Activated T-cell treated with anti-CD3 and anti-CD28 coated beads, Interleukin-2, amount 50 U/mL, for 72 hours (primary cell): ENCODE results near the gene ING1. TPM values are rescaled to one million over a fixed set of nuclear protein-coding genes. Genes with fewer than 3 reads are reported as not detected.
"Not testable (repeated sequence)": the region's sequence is repeated elsewhere in the genome, so short reads cannot be mapped to it uniquely, and the experiment has no call there.

Experiments
- ATAC-seq, 2 donors: fragments of 150-1000 bp; cut with Tn5 transposase; replicated peaks in 1 of 2; 2 replicates each; pipeline ENCODE4 v1.10.0; 2021; ENCODE audit warnings: moderate library complexity in 2 of 2, mild to moderate bottlenecking in 1 of 2
- DNase-seq, 2 donors: peaks; one replicate each; pipeline ENCODE4 v3.0.0; 2021 to 2022; ENCODE audit warnings: mixed read lengths in 1 of 2
- H3K27ac Mint-ChIP-seq: one replicate; pipeline ENCODE4 v1.8.0; 2022; ENCODE audit warnings: mild to moderate bottlenecking, moderate library complexity, mixed read lengths
- H3K27me3 Mint-ChIP-seq: one replicate; pipeline ENCODE4 v1.8.0; 2022; ENCODE audit warnings: low read depth, mixed read lengths
- H3K36me3 Mint-ChIP-seq, 2 donors: one replicate each; pipeline ENCODE4 v1.8.0; 2022; ENCODE audit warnings: mixed read lengths in 2 of 2, mild to moderate bottlenecking in 1 of 2; ENCODE audit not compliant: insufficient read depth in 2 of 2
- H3K4me1 Mint-ChIP-seq: one replicate; pipeline ENCODE4 v1.8.0; 2022; ENCODE audit warnings: low read depth, mixed read lengths
- H3K4me3 Mint-ChIP-seq, 2 donors: one replicate each; pipeline ENCODE4 v1.8.0; 2022; ENCODE audit warnings: mild to moderate bottlenecking in 2 of 2, mixed read lengths in 2 of 2, moderate library complexity in 2 of 2
- H3K9me3 Mint-ChIP-seq, 2 donors: one replicate each; pipeline ENCODE4 v1.8.0; 2022; ENCODE audit warnings: mixed read lengths in 2 of 2
- total RNA-seq, 2 donors: library from RNA; stranded (reverse); gene quantifications; one replicate each; pipeline ENCODE4 v1.2.3, GENCODE V29; 2022

ING1 gene
- total RNA-seq, 2 donors from 2014 or later: 19.9 to 24.2 TPM

GRCh38 chr13:110699148-110700145 is 14.1 kb upstream of the ING1 start:
- Mint-ChIP-seq H3K36me3 (peaks cover 7 to 26% of the 10 kb centered on the region in 2 donors), H3K27ac (no peak overlapping the region), H3K9me3 (no peaks in the 10 kb centered on the region), H3K4me3 (no peak overlapping the region), H3K27me3 (no peaks in the 10 kb centered on the region), H3K4me1 (peaks cover 42% of the 10 kb centered on the region)
- ATAC-seq (no peak), DNase-seq (no peak)

DNA sequence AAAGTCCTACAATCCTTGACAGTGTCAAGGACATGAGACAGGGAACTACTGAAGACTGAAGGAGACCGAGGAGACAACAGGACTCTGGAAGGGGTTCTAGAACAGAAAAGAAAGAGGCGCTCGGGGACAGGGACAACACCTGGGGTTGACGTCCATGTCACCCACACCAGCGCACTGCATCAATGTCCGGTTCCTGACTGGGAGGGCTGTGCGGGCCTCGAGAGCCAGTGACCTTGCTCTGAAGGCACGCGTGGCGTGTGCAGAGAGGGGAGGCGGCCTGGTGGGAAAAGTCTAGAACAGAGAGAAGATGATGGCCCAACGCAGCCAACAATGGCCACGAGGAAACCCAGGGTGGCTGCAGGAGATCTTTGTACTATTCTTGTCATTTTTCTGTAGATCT is 13.3 kb upstream of the ING1 start:
- Mint-ChIP-seq H3K9me3 (no peaks in the 10 kb centered on the region), H3K4me3 (no peak overlapping the region), H3K27ac (no peak overlapping the region), H3K36me3 (peaks cover 7 to 26% of the 10 kb centered on the region in 2 donors), H3K27me3 (no peaks in the 10 kb centered on the region), H3K4me1 (peaks cover 45% of the 10 kb centered on the region)
- ATAC-seq (no peak), DNase-seq (no peak)

- peaks cover 7 to 26% of the 10 kb centered on the region in 2 donors for H3K36me3 Mint-ChIP-seq
- no peak overlapping the region for H3K4me3 Mint-ChIP-seq
- DNase-seq: no peak
- no peaks in the 10 kb centered on the region for H3K27me3 Mint-ChIP-seq
- H3K9me3 Mint-ChIP-seq: no peaks in the 10 kb centered on the region
- no peak overlapping the region for H3K27ac Mint-ChIP-seq
- no peak for ATAC-seq
- peaks cover 46% of the 10 kb centered on the region for H3K4me1 Mint-ChIP-seq
Observed at GRCh38 chr13:110700641-110701040, 12.9 kb upstream of the ING1 start.

- DNase-seq, H3K4me3 Mint-ChIP-seq, ATAC-seq, H3K9me3 Mint-ChIP-seq, H3K27ac Mint-ChIP-seq, H3K27me3 Mint-ChIP-seq: not testable (repeated sequence)
- Mint-ChIP-seq H3K36me3 (peaks cover 7 to 23% of the 10 kb centered on the region in 2 donors), H3K4me1 (peaks cover 46% of the 10 kb centered on the region)
Observed at GRCh38 chr13:110701061-110701460, 12.4 kb upstream of the ING1 start.

- H3K36me3 Mint-ChIP-seq: peaks cover 7 to 23% of the 10 kb centered on the region in 2 donors
- H3K27me3 Mint-ChIP-seq: no peaks in the 10 kb centered on the region
- DNase-seq: no peak
- peak overlapping the region; percentile 52 for H3K27ac Mint-ChIP-seq
- peaks cover 56% of the 10 kb centered on the region for H3K4me1 Mint-ChIP-seq
- no peak for ATAC-seq
- no peaks in the 10 kb centered on the region for H3K9me3 Mint-ChIP-seq
- H3K4me3 Mint-ChIP-seq: no peak overlapping the region
Observed at GRCh38 chr13:110702089-110702488, 11.4 kb upstream of the ING1 start.

GRCh38 chr13:110702591-110703526 is 10.6 kb upstream of the ING1 start:
- Mint-ChIP-seq H3K9me3 (no peaks in the 10 kb centered on the region), H3K27ac (no peak overlapping the region), H3K4me3 (peak overlapping the region in 1 of 2 donors; percentile 2), H3K36me3 (peaks cover 7 to 19% of the 10 kb centered on the region in 2 donors), H3K27me3 (no peaks in the 10 kb centered on the region), H3K4me1 (peaks cover 59% of the 10 kb centered on the region)
- no peak for ATAC-seq
- DNase-seq: no peak

- Mint-ChIP-seq H3K4me3 (peak overlapping the region; percentile 90 to 93), H3K36me3 (peaks cover 4 to 15% of the 10 kb centered on the region in 2 donors), H3K9me3 (no peaks in the 10 kb centered on the region), H3K27me3 (no peaks in the 10 kb centered on the region), H3K4me1 (peaks cover 39% of the 10 kb centered on the region), H3K27ac (peak overlapping the region; percentile 89)
- no peak for DNase-seq
- ATAC-seq: no peak
Observed at GRCh38 chr13:110705356-110705825, 8.1 kb upstream of the ING1 start.

DNA sequence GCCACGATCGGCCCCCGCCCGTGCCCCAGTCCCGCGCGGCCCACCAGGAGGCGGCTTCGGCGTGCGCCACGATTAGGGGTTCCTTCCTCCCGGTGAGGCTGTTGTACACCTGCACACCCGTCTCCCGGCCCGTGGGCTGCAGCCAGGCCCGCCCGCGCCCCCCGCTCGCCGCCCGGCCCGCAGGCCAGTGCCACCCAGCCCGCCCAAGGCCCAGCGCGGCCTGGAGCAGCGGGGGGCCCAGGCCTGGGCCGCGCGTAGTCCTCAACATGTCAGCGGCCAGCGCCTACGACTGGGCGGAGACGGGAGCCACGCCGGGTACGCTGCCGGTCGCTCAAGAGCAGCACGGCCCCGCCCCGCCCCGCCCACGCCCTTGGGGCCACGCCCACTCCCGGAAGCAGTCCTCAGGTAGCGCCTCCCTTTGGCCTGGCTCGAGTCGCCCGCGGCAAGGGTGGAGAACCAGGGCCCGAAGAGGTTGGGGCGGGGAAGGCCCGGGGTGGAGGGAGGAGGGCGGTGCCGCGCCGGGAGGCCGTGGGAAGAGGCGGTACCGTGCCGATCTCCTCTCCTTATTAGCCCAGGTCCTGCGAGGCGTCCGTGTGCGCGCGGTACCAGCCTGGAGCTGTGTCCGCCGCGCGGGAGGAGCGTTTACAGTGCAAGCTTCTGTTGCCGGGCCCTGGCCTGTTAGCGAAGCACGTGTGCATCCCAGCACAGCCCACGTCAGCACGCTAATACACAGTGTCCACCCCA is 7.5 kb upstream of the ING1 start, which contains the start of gene CARS2:
TSS of gene CARS2 (minus strand) at position 291 of the 744 bp plus-strand sequence. CDS start at position 268, 23 bp downstream.
- peak; percentile 92 to 95 for DNase-seq
- Mint-ChIP-seq H3K27ac (peak within 1 kb of the TSS; percentile 89), H3K4me3 (peak within 1 kb of the TSS; percentile 90 to 93), H3K4me1 (peaks cover 42% of the 10 kb centered on the region), H3K27me3 (no peaks in the 10 kb centered on the region), H3K36me3 (peaks cover 4 to 15% of the 10 kb centered on the region in 2 donors), H3K9me3 (no peaks in the 10 kb centered on the region)
- peak; percentile 96 to 97 for ATAC-seq

DNA sequence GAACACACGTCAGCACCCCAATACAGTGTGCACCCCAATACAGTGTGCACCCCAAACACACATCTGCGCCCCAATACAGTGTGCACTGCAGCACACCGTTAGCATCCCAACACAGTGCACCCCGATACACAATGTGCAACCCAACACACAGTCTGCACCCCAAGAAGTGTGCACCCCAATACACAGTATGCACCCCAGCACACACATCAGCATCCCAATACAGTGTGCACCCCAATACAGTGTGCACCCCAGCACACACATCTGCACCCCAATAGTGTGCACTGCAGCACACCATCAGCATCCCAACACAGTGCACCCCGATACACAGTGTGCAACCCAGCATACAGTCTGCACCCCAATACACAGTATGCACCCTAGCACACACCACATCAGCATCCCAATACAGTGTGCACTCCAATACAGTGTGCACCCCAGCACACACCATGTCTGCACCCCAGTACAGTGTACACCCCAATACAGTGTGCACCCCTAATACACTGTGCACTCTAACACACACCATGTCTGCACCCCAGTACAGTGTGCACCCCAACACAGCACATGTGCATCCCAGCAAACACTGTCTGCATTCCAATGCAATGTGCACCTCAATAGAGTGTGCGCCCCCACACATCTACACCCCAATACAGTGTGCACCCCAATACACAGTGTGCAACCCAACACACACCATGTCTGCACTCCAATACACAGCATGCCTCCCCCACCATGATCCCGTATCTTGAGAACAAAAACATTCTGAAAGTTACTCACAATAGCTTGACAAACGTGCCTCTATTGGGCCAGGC is 6.7 kb upstream of the ING1 start:
- Mint-ChIP-seq H3K27ac (no peak overlapping the region), H3K4me3 (peak overlapping the region; percentile 81 to 87), H3K27me3 (no peaks in the 10 kb centered on the region), H3K4me1 (peaks cover 49% of the 10 kb centered on the region), H3K9me3 (no peaks in the 10 kb centered on the region), H3K36me3 (peaks cover 3 to 11% of the 10 kb centered on the region in 2 donors)
- ATAC-seq (no peak), DNase-seq (no peak)

- ATAC-seq: peak; percentile 32
- peaks cover 15% of the 10 kb centered on the region for H3K4me1 Mint-ChIP-seq
- no peaks in the 10 kb centered on the region for H3K27me3 Mint-ChIP-seq
- DNase-seq: peak; percentile 84 to 91
- H3K9me3 Mint-ChIP-seq: no peaks in the 10 kb centered on the region
- peak overlapping the region; percentile 96 to 99 for H3K4me3 Mint-ChIP-seq
- peak overlapping the region; percentile 99 for H3K27ac Mint-ChIP-seq
- H3K36me3 Mint-ChIP-seq: peaks cover 2 to 3% of the 10 kb centered on the region in 2 donors
Observed at GRCh38 chr13:110712081-110712848, 1.2 kb upstream of the ING1 start.
